ENCODE measurements around the gene C1orf105. TPM values are rescaled to one million over a fixed set of nuclear protein-coding genes. Genes with fewer than 3 reads are reported as not detected.

C1orf105 gene
- total and polyA plus RNA-seq, 4 donors: 0.16 TPM; not detected in 3

GRCh38 chr1:172391976-172392375 is 28.5 kb upstream of the C1orf105 start:
- Histone ChIP-seq H3K4me3 (ENCODE audit: low read depth in 1 of 3, low read length in 3 of 3) (no peak overlapping the region), H3K36me3 (ENCODE audit: control insufficient read depth in 4 of 4, insufficient read depth in 3 of 4, low read depth in 1 of 4, low read length in 3 of 4) (no peaks in the 10 kb centered on the region), H3K9ac (ENCODE audit: low read depth in 1 of 2, low read length in 2 of 2) (no peak overlapping the region), H3K9me3 (ENCODE audit: control insufficient read depth in 4 of 4, low read length in 3 of 4) (no peaks in the 10 kb centered on the region), H3K27me3 (ENCODE audit: control insufficient read depth in 4 of 4, insufficient read depth in 4 of 4, low read length in 3 of 4) (no peaks in the 10 kb centered on the region), H3K27ac (ENCODE audit: low read depth in 1 of 2, low read length in 2 of 2) (no peak overlapping the region), H3K4me1 (ENCODE audit: control insufficient read depth in 4 of 4, insufficient read depth in 4 of 4, low read length in 3 of 4) (peaks cover 0 to 5% (median 0%) of the 10 kb centered on the region in 4 donors)
- no peak for TF ChIP-seq ATF3 (IDR thresholded peaks at IDR 0.05)
- no peak for TF ChIP-seq SP1 (IDR thresholded peaks at IDR 0.05)
- TF ChIP-seq NR2F2 (IDR thresholded peaks at IDR 0.05): no peak
- WGBS: 93% methylated on average over 1 of the region's 1 CpG
- DNase-seq (ENCODE audit: low spot score): no peak

- no peak overlapping the region for H3K9ac ChIP-seq (ENCODE audit: low read depth in 1 of 2, low read length in 2 of 2)
- H3K4me3 ChIP-seq (ENCODE audit: low read depth in 1 of 3, low read length in 3 of 3): no peak overlapping the region
- no peaks in the 10 kb centered on the region for H3K27me3 ChIP-seq (ENCODE audit: control insufficient read depth in 4 of 4, insufficient read depth in 4 of 4, low read length in 3 of 4)
- H3K9me3 ChIP-seq (ENCODE audit: control insufficient read depth in 4 of 4, low read length in 3 of 4): no peaks in the 10 kb centered on the region
- no peak for TF ChIP-seq CTCF (IDR thresholded peaks at IDR 0.05; ENCODE audit: low read depth, low read length, missing input control)
- no peak for TF ChIP-seq TAF1 (conservative IDR thresholded peaks at IDR 0.05)
- TF ChIP-seq ATF3 (IDR thresholded peaks at IDR 0.05): no peak
- TF ChIP-seq SP1 (IDR thresholded peaks at IDR 0.05): no peak
- no peak for TF ChIP-seq EGR1 (IDR thresholded peaks at IDR 0.05; ENCODE audit: low read depth in 2 of 2)
- TF ChIP-seq RXRA (IDR thresholded peaks at IDR 0.05): no peak
- TF ChIP-seq GABPA (IDR thresholded peaks at IDR 0.05 in 1 of 2, conservative IDR thresholded peaks at IDR 0.05 in 1 of 2): no peak
- TF ChIP-seq NR2F2 (IDR thresholded peaks at IDR 0.05): no peak
- no peak for TF ChIP-seq ZBTB33 (IDR thresholded peaks at IDR 0.05)
- no peak for TF ChIP-seq JUND (IDR thresholded peaks at IDR 0.05)
- TF ChIP-seq HNF4A (conservative IDR thresholded peaks at IDR 0.05): no peak
- no peak for TF ChIP-seq YY1 (IDR thresholded peaks at IDR 0.05)
- TF ChIP-seq RAD21 (IDR thresholded peaks at IDR 0.05): no peak
- no peak for TF ChIP-seq HNF4G (IDR thresholded peaks at IDR 0.05)
- no peaks in the 10 kb centered on the region for H3K36me3 ChIP-seq (ENCODE audit: control insufficient read depth in 4 of 4, insufficient read depth in 3 of 4, low read depth in 1 of 4, low read length in 3 of 4)
- 86% methylated on average over 5 of the region's 5 CpGs for WGBS
- DNase-seq (ENCODE audit: low spot score): no peak
- H3K27ac ChIP-seq (ENCODE audit: low read depth in 1 of 2, low read length in 2 of 2): no peak overlapping the region
- H3K4me1 ChIP-seq (ENCODE audit: control insufficient read depth in 4 of 4, insufficient read depth in 4 of 4, low read length in 3 of 4): peaks cover 0 to 5% (median 0%) of the 10 kb centered on the region in 4 donors
Measured at GRCh38 chr1:172393354-172393753, 27.1 kb upstream of the C1orf105 start.

- Histone ChIP-seq H3K4me1 (ENCODE audit: control insufficient read depth in 4 of 4, insufficient read depth in 4 of 4, low read length in 3 of 4) (peaks cover 0 to 5% (median 0%) of the 10 kb centered on the region in 4 donors), H3K36me3 (ENCODE audit: control insufficient read depth in 4 of 4, insufficient read depth in 3 of 4, low read depth in 1 of 4, low read length in 3 of 4) (no peaks in the 10 kb centered on the region), H3K27ac (ENCODE audit: low read depth in 1 of 2, low read length in 2 of 2) (peak overlapping the region in 1 of 2 donors; percentile 21), H3K9ac (ENCODE audit: low read depth in 1 of 2, low read length in 2 of 2) (no peak overlapping the region), H3K9me3 (ENCODE audit: control insufficient read depth in 4 of 4, low read length in 3 of 4) (no peaks in the 10 kb centered on the region), H3K27me3 (ENCODE audit: control insufficient read depth in 4 of 4, insufficient read depth in 4 of 4, low read length in 3 of 4) (no peaks in the 10 kb centered on the region), H3K4me3 (ENCODE audit: low read depth in 1 of 3, low read length in 3 of 3) (no peak overlapping the region)
- no peak for DNase-seq (ENCODE audit: low spot score)
- no peak for TF ChIP-seq JUND (IDR thresholded peaks at IDR 0.05)
- TF ChIP-seq EGR1 (IDR thresholded peaks at IDR 0.05; ENCODE audit: low read depth in 2 of 2): no peak
- no peak for TF ChIP-seq MAX (IDR thresholded peaks at IDR 0.05)
- no peak for TF ChIP-seq FOXA1 (IDR thresholded peaks at IDR 0.05)
- TF ChIP-seq TAF1 (conservative IDR thresholded peaks at IDR 0.05): no peak
- TF ChIP-seq REST (IDR thresholded peaks at IDR 0.05): no peak
- TF ChIP-seq FOXA2 (IDR thresholded peaks at IDR 0.05): no peak
- no peak for TF ChIP-seq RAD21 (IDR thresholded peaks at IDR 0.05)
- TF ChIP-seq SP1 (IDR thresholded peaks at IDR 0.05): no peak
- TF ChIP-seq NR2F2 (IDR thresholded peaks at IDR 0.05): no peak
- 56% methylated on average over 4 of the region's 4 CpGs for WGBS
Measured at GRCh38 chr1:172394141-172394751, 26.2 kb upstream of the C1orf105 start.
